ENCODE data around the gene ANAPC13.

The ANAPC13 gene

GRCh38 chr3:134447351-134447750 lies 38.4 kb downstream of the ANAPC13 start:
- no peak for DNase-seq

GRCh38 chr3:134446800-134447199 lies 39.0 kb downstream of the ANAPC13 start:
- DNase-seq, result no peak

DNA sequence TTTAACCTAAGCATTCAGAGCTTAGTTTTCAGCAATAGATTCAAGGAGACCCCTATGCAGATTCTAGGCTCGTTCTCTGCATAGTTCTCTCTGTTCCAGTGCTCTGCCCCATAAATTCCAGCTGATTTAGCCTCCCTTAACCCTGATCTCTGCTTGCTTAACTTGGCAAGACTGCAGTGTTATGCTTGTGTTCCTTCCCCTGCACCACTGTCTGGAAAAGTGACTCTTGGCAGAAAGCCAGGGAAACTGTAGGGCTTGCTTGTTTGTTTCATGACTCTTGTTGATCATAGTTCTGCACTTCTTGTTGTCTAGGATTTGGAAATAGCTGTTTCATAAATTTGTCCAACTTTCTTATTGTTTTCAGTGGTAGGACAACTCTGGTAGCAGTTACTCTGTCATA lies 40.1 kb downstream of the ANAPC13 start:
- no peak for DNase-seq

GRCh38 chr3:134445095-134445494 lies 40.7 kb downstream of the ANAPC13 start:
- no peak for DNase-seq

- DNase-seq, result no peak
Measured at GRCh38 chr3:134441821-134442220, 44.0 kb downstream of the ANAPC13 start.

- DNase-seq, result no peak
Measured at GRCh38 chr3:134441321-134441720, 44.5 kb downstream of the ANAPC13 start.

- no peak for DNase-seq
Measured at GRCh38 chr3:134437211-134437752, 48.5 kb downstream of the ANAPC13 start.

GRCh38 chr3:134432236-134432635 lies 53.5 kb downstream of the ANAPC13 start:
- DNase-seq, result no peak

- no peak for DNase-seq
Measured at GRCh38 chr3:134430950-134431445, 54.8 kb downstream of the ANAPC13 start.

GRCh38 chr3:134430174-134430573 lies 55.6 kb downstream of the ANAPC13 start:
- DNase-seq, result no peak

- DNase-seq, result no peak
Measured at GRCh38 chr3:134428401-134428800, 57.4 kb downstream of the ANAPC13 start.
